ENCODE results near the gene MROH8.

MROH8 gene

GRCh38 chr20:37193226-37193625 is 13.9 kb upstream of the MROH8 start:
- no peak for TF ChIP-seq JUND (IDR thresholded peaks at IDR 0.05; ENCODE audit: low read depth)
- DNase-seq (ENCODE audit: low read depth in 1 of 2, low spot score in 1 of 2), result no peak
- in situ Hi-C loops (cut with HindIII; ENCODE audit: low pct_unique_long_range_greater_than_20kb, low sequenced_read_pairs), result no loop called here

- DNase-seq (ENCODE audit: low read depth in 1 of 2, low spot score in 1 of 2), result peak; percentile 83 to 91
- TF ChIP-seq JUND (IDR thresholded peaks at IDR 0.05; ENCODE audit: low read depth), result no peak
- in situ Hi-C loops (cut with HindIII; ENCODE audit: low pct_unique_long_range_greater_than_20kb, low sequenced_read_pairs), result no loop called here
Measured at GRCh38 chr20:37192137-37192854, 12.9 kb upstream of the MROH8 start.

DNA sequence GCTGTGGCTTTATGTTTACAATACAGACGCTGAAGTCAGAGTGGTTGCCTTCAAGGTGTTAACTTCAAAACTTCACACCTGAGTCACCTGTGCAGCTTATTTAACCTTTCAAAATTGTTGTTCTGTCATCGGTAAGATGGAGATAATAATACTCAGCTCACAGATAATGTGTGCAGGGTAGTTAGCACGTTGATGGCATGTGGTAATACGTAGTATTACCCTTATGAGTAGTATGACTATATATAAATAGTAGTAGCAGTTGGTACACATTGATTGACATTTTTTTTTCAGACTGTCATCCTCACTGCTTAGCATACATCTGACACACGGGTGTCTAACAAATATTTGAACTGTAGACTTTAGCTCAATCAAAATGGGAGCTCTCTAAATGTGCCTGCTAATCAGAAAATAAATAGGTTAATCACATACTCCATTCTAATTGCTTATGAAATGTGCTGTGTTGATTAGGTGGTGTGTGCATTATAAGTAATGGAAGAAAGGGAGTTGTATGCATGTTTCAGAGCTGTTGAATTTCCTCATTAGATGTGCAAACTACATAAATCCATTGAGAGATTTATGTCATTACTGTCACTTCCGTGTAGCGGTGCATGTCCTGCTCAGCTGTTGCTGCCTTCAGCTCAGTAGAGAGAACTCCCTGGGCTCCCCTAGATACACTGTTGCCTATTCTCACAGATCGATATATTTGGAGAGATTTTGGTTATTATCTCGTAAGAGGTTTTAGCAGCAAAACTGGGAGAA is 11.2 kb upstream of the MROH8 start:
- DNase-seq (ENCODE audit: low read depth in 1 of 2, low spot score in 1 of 2), result no peak
- TF ChIP-seq JUND (IDR thresholded peaks at IDR 0.05; ENCODE audit: low read depth), result no peak
- in situ Hi-C loops (cut with HindIII; ENCODE audit: low pct_unique_long_range_greater_than_20kb, low sequenced_read_pairs), result no loop called here

DNA sequence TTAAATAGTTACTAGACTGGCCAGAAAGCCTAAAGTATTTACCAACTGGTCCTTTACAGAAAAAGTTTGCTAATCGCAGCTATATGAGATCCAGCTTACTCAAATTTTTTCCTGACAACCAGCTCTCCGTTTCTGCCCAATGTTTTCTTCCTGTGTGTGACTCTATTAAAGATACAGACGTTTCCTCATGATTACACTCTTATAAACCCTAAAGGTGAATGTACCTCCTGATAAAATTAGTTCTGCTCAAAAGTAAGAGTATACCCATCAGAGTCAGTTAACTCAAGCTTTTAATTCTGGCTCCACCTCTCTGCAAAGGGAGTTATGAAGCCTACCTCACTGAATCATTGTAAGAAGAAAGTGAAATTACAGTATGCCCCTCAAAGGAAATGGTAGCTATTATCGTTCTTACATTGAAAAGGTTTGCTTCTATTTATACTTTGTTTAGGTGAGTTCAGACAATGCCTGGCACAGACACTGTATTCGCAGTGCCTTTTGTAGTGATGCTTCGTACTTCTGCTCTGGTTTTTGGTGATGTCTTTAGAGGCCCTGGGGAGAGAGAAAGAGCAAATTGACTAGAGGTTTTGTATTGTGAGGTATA is 10.2 kb upstream of the MROH8 start:
- no peak for DNase-seq (ENCODE audit: low read depth in 1 of 2, low spot score in 1 of 2)
- no peak for TF ChIP-seq JUND (IDR thresholded peaks at IDR 0.05; ENCODE audit: low read depth)
- in situ Hi-C loops (cut with HindIII; ENCODE audit: low pct_unique_long_range_greater_than_20kb, low sequenced_read_pairs), result no loop called here

DNA sequence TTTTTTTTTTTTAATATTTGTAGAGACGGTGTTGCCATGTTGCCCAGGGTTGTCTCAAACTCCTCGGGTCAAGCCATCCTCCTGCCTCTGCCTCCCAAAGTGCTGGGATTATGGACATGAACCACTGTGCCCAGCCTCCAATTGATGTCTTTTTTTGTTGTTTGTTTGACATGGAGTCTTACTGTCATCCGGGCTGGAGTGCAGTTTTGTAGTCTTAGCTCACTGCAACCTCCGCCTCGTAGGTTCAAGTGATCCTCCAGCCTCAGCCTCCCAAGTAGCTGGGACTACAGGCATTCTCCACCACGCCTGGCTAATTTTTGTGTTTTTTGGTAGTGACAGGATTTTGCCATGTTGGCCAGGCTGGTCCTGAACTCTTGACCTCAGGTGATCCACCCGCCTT is 9.4 kb upstream of the MROH8 start:
- DNase-seq (ENCODE audit: low read depth in 1 of 2, low spot score in 1 of 2), result no peak
- in situ Hi-C loops (cut with HindIII; ENCODE audit: low pct_unique_long_range_greater_than_20kb, low sequenced_read_pairs), result no loop called here
- TF ChIP-seq JUND (IDR thresholded peaks at IDR 0.05; ENCODE audit: low read depth), result no peak

- peak in 1 of 2 experiments; percentile 15 for DNase-seq (ENCODE audit: low read depth in 1 of 2, low spot score in 1 of 2)
- TF ChIP-seq JUND (IDR thresholded peaks at IDR 0.05; ENCODE audit: low read depth), result no peak
- in situ Hi-C loops (cut with HindIII; ENCODE audit: low pct_unique_long_range_greater_than_20kb, low sequenced_read_pairs), result no loop called here
Measured at GRCh38 chr20:37185686-37186085, 6.3 kb upstream of the MROH8 start.

GRCh38 chr20:37179683-37180524 is 556 bp upstream of the MROH8 start:
- in situ Hi-C loops (cut with HindIII; ENCODE audit: low pct_unique_long_range_greater_than_20kb, low sequenced_read_pairs), result no loop called here
- peak in 1 of 2 experiments; percentile 43 for DNase-seq (ENCODE audit: low read depth in 1 of 2, low spot score in 1 of 2)
- TF ChIP-seq JUND (IDR thresholded peaks at IDR 0.05; ENCODE audit: low read depth), result no peak

DNA sequence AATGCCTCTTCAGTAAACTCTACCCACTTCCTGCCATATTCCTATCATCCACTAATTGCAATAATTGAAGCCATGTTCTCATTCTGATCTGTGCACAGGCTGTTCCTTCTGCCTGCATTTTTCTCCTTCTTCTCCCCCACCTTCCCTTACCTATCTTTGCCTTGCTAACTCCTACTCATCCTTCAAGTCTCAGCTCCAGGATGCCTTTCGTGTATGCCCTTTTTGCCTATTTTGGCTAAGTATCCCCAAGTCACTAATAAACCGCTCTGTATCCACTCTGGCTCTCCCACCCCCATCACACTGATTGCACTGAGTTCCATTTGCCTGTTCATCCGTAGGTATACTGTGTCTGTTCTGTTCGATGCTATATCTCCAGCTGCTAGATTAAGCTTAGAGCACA is 6.5 kb downstream of the MROH8 start:
- DNase-seq (ENCODE audit: low read depth in 1 of 2, low spot score in 1 of 2), result no peak
- no peak for TF ChIP-seq JUND (IDR thresholded peaks at IDR 0.05; ENCODE audit: low read depth)
- in situ Hi-C loops (cut with HindIII; ENCODE audit: low pct_unique_long_range_greater_than_20kb, low sequenced_read_pairs), result no loop called here

- in situ Hi-C loops (cut with HindIII; ENCODE audit: low pct_unique_long_range_greater_than_20kb, low sequenced_read_pairs), result no loop called here
- DNase-seq (ENCODE audit: low read depth in 1 of 2, low spot score in 1 of 2), result no peak
- no peak for TF ChIP-seq JUND (IDR thresholded peaks at IDR 0.05; ENCODE audit: low read depth)
Measured at GRCh38 chr20:37166867-37167266, 12.5 kb downstream of the MROH8 start.

- in situ Hi-C loops (cut with HindIII; ENCODE audit: low pct_unique_long_range_greater_than_20kb, low sequenced_read_pairs), result no loop called here
Measured at GRCh38 chr20:37165031-37165430, 14.3 kb downstream of the MROH8 start.

GRCh38 chr20:37163832-37164554 is 15.4 kb downstream of the MROH8 start:
- no peak for DNase-seq (ENCODE audit: low read depth in 1 of 2, low spot score in 1 of 2)
- TF ChIP-seq JUND (IDR thresholded peaks at IDR 0.05; ENCODE audit: low read depth), result no peak
- in situ Hi-C loops (cut with HindIII; ENCODE audit: low pct_unique_long_range_greater_than_20kb, low sequenced_read_pairs), result no loop called here

More at GRCh38 chr20:37165031-37165430, 14.3 kb downstream of the MROH8 start:
- TF ChIP-seq JUND (IDR thresholded peaks at IDR 0.05; ENCODE audit: low read depth), result no peak
- no peak for DNase-seq (ENCODE audit: low read depth in 1 of 2, low spot score in 1 of 2)

- in situ Hi-C loops (cut with HindIII; ENCODE audit: low pct_unique_long_range_greater_than_20kb, low sequenced_read_pairs), result no loop called here
- no peak for TF ChIP-seq JUND (IDR thresholded peaks at IDR 0.05; ENCODE audit: low read depth)
- no peak for DNase-seq (ENCODE audit: low read depth in 1 of 2, low spot score in 1 of 2)
Measured at GRCh38 chr20:37162646-37163045, 16.7 kb downstream of the MROH8 start.
